Natural killer cell (primary cell): ENCODE measurements around the gene OSBPL3. TPM values are rescaled to one million over a fixed set of nuclear protein-coding genes. Genes with fewer than 3 reads are reported as not detected.

Experiments
- ATAC-seq, 3 donors: fragments of 150-1000 bp in 2 of 3; fragments of 200-7000 bp in 1 of 3; cut with Tn5 transposase; 1 replicate in 1 of 3; 2 replicates in 2 of 3; pipeline ENCODE4 v1.10.0; 2021; ENCODE audit warnings: mild to moderate bottlenecking in 2 of 3, moderate library complexity in 2 of 3
- DNase-seq, 2 donors: peaks; one replicate each; pipeline versions ENCODE4 v3.0.0 to v3.0.0-alpha.2; 2013 to 2021; ENCODE audit warnings: mixed read lengths in 1 of 2
- H3K27ac ChIP-seq: one replicate; pipeline ENCODE4 v1.5.1; 2013; ENCODE audit warnings: mild to moderate bottlenecking, low read length
- H3K27me3 ChIP-seq: one replicate; pipeline ENCODE4 v1.6.1; 2013; ENCODE audit warnings: low read length; ENCODE audit not compliant: control insufficient read depth, insufficient read depth
- H3K36me3 ChIP-seq: one replicate; pipeline ENCODE4 v1.6.1; 2013; ENCODE audit warnings: low read length; ENCODE audit not compliant: control insufficient read depth, insufficient read depth
- H3K4me1 ChIP-seq: one replicate; pipeline ENCODE4 v1.6.1; 2013; ENCODE audit warnings: low read length; ENCODE audit not compliant: control insufficient read depth, insufficient read depth
- H3K4me3 ChIP-seq: one replicate; pipeline ENCODE4 v1.5.1; 2013; ENCODE audit warnings: low read length
- H3K9me3 ChIP-seq: one replicate; pipeline ENCODE4 v1.6.1; 2013; ENCODE audit warnings: low read length; ENCODE audit not compliant: control insufficient read depth, insufficient read depth
- H3K27ac Mint-ChIP-seq, 2 donors: one replicate each; pipeline ENCODE4 v1.8.0; 2022; ENCODE audit warnings: mild to moderate bottlenecking in 2 of 2, mixed read lengths in 2 of 2, moderate library complexity in 1 of 2
- H3K27me3 Mint-ChIP-seq, 2 donors: one replicate each; pipeline ENCODE4 v1.8.0; 2022; ENCODE audit warnings: low read depth in 2 of 2, mixed read lengths in 2 of 2
- H3K36me3 Mint-ChIP-seq: one replicate; pipeline ENCODE4 v1.8.0; 2022; ENCODE audit warnings: mixed read lengths
- H3K4me1 Mint-ChIP-seq, 2 donors: one replicate each; pipeline ENCODE4 v1.8.0; 2022; ENCODE audit warnings: mixed read lengths in 2 of 2
- H3K4me3 Mint-ChIP-seq: one replicate; pipeline ENCODE4 v1.8.0; 2022; ENCODE audit warnings: mild to moderate bottlenecking, moderate library complexity, mixed read lengths
- H3K9me3 Mint-ChIP-seq, 2 donors: one replicate each; pipeline ENCODE4 v1.8.0; 2022; ENCODE audit warnings: mixed read lengths in 2 of 2
- CTCF ChIP-seq: fragments of 200-600 bp; IDR thresholded peaks from one replicate; pipeline ENCODE4 v1.8.0; 2022; ENCODE audit warnings: antibody characterized with exemption
- WGBS: methylation state at CpG from one replicate; pipeline ENCODE4 v1.1.7; 2013; ENCODE audit warnings: missing lambda C conversion rate; ENCODE audit not compliant: insufficient coverage; 5-methylcytosine and 5-hydroxymethylcytosine counted together
- intact Hi-C: fragments of 100-400 bp; cut with micrococcal nuclease; formaldehyde crosslinking; loops from one replicate; pipeline ENCODE4 v1.14.2; 2022
- total RNA-seq, 4 donors: library from RNA; stranded (reverse); fragments of 120-200 nt in 1 of 4; gene quantifications; one replicate each; pipeline versions ENCODE4 v1.2.3 to v1.2.4, GENCODE V29; 2013 to 2022

The OSBPL3 gene
- total RNA-seq, 3 donors from 2014 or later (not counting 1 experiment from before 2014, with no cell fraction given) = 50.7 to 99.1 (median 65.1) TPM

GRCh38 chr7:24880886-24881285 is 99.1 kb downstream of the OSBPL3 start:
- H3K36me3 ChIP-seq = peaks cover under 1% of the 10 kb centered on the region
- H3K4me1 Mint-ChIP-seq = peaks cover 45 to 56% of the 10 kb centered on the region in 2 donors
- H3K27me3 ChIP-seq = no peaks in the 10 kb centered on the region
- intact Hi-C loops = no loop called here
- no peaks in the 10 kb centered on the region for H3K27me3 Mint-ChIP-seq
- H3K4me1 ChIP-seq = no peaks in the 10 kb centered on the region
- H3K27ac Mint-ChIP-seq = no peak overlapping the region
- no peak for TF ChIP-seq CTCF
- no peak overlapping the region for H3K4me3 ChIP-seq
- H3K9me3 ChIP-seq = no peaks in the 10 kb centered on the region
- no peaks in the 10 kb centered on the region for H3K36me3 Mint-ChIP-seq
- DNase-seq = no peak
- H3K9me3 Mint-ChIP-seq = no peaks in the 10 kb centered on the region
- no peak overlapping the region for H3K4me3 Mint-ChIP-seq
- ATAC-seq = no peak
- H3K27ac ChIP-seq = no peak overlapping the region

GRCh38 chr7:24879291-24879690 is 100.7 kb downstream of the OSBPL3 start:
- H3K27ac Mint-ChIP-seq = peak overlapping the region in 1 of 2 donors; percentile 51
- Histone ChIP-seq H3K9me3 (no peaks in the 10 kb centered on the region), H3K27me3 (no peaks in the 10 kb centered on the region), H3K4me3 (no peak overlapping the region), H3K4me1 (no peaks in the 10 kb centered on the region), H3K27ac (no peak overlapping the region), H3K36me3 (no peaks in the 10 kb centered on the region)
- no peaks in the 10 kb centered on the region for H3K9me3 Mint-ChIP-seq
- intact Hi-C loops = no loop called here
- H3K27me3 Mint-ChIP-seq = no peaks in the 10 kb centered on the region
- H3K4me1 Mint-ChIP-seq = peaks cover 37 to 40% of the 10 kb centered on the region in 2 donors
- WGBS = 91% methylated on average over 2 of the region's 2 CpGs
- ATAC-seq (no peak), DNase-seq (no peak)
- H3K4me3 Mint-ChIP-seq = no peak overlapping the region
- TF ChIP-seq CTCF = no peak
- no peaks in the 10 kb centered on the region for H3K36me3 Mint-ChIP-seq

- Histone ChIP-seq H3K4me1 (no peaks in the 10 kb centered on the region), H3K27ac (no peak overlapping the region), H3K27me3 (no peaks in the 10 kb centered on the region), H3K9me3 (no peaks in the 10 kb centered on the region), H3K4me3 (no peak overlapping the region), H3K36me3 (no peaks in the 10 kb centered on the region)
- Mint-ChIP-seq H3K27ac (peak overlapping the region in 1 of 2 donors; percentile 17), H3K4me3 (peak overlapping the region; percentile 42), H3K36me3 (no peaks in the 10 kb centered on the region), H3K4me1 (peaks cover 33 to 36% of the 10 kb centered on the region in 2 donors), H3K9me3 (no peaks in the 10 kb centered on the region), H3K27me3 (no peaks in the 10 kb centered on the region)
- ATAC-seq (peak in 2 of 3 donors; percentile 36 to 42), DNase-seq (peak in 1 of 2 donors; percentile 11)
- WGBS = 21% methylated on average over 3 of the region's 4 CpGs
- no peak for TF ChIP-seq CTCF
- intact Hi-C loops = no loop called here
Measured at GRCh38 chr7:24877790-24878311, 102.1 kb downstream of the OSBPL3 start.

GRCh38 chr7:24874791-24875190 is 105.2 kb downstream of the OSBPL3 start:
- Histone ChIP-seq H3K27ac (no peak overlapping the region), H3K4me3 (no peak overlapping the region), H3K4me1 (no peaks in the 10 kb centered on the region), H3K27me3 (no peaks in the 10 kb centered on the region), H3K9me3 (no peaks in the 10 kb centered on the region), H3K36me3 (peaks cover 10% of the 10 kb centered on the region)
- Mint-ChIP-seq H3K36me3 (no peaks in the 10 kb centered on the region), H3K9me3 (no peaks in the 10 kb centered on the region), H3K4me1 (peaks cover 30 to 37% of the 10 kb centered on the region in 2 donors), H3K27me3 (no peaks in the 10 kb centered on the region), H3K4me3 (no peak overlapping the region), H3K27ac (no peak overlapping the region)
- DNase-seq (no peak), ATAC-seq (no peak)
- no peak for TF ChIP-seq CTCF
- intact Hi-C loops = no loop called here
- 96% methylated on average over 6 of the region's 6 CpGs for WGBS
